HepG2 (cell line): ENCODE measurements around the gene MAPKAPK3. TPM values are rescaled to one million over a fixed set of nuclear protein-coding genes. Genes with fewer than 3 reads are reported as not detected.

Source experiments
- ARNTL ChIP-seq: sonication (generic); formaldehyde crosslinking; IDR thresholded peaks from 2 replicates; pipeline ENCODE4 v1.4.0; 2020; ENCODE audit warnings: mild to moderate bottlenecking, missing genetic modification reagents
- CEBPG ChIP-seq: IDR thresholded peaks from 2 replicates; pipeline ENCODE4 v1.6.1; 2016
- ELF4 ChIP-seq: sonication (generic); formaldehyde crosslinking; IDR thresholded peaks from 2 replicates; pipeline ENCODE4 v1.5.0; 2020; ENCODE audit warnings: missing genetic modification reagents, mild to moderate bottlenecking, moderate library complexity, borderline replicate concordance
- ESRRA ChIP-seq: sonication (generic); formaldehyde crosslinking; IDR thresholded peaks from 2 replicates; pipeline ENCODE4 v1.5.1; 2020; ENCODE audit warnings: mild to moderate bottlenecking, low read depth, missing genetic modification reagents
- GTF2F1 ChIP-seq: fragments of 150-350 bp; IDR thresholded peaks from 2 replicates; pipeline ENCODE4 v1.6.1; 2014; ENCODE audit warnings: low read length
- KAT8 ChIP-seq: IDR thresholded peaks from 2 replicates; pipeline ENCODE4 v1.6.1; 2016; ENCODE audit warnings: missing genetic modification reagents, missing compliant biosample characterization
- MYC ChIP-seq: sonication (generic); formaldehyde crosslinking; IDR thresholded peaks from 2 replicates; pipeline ENCODE4 v1.9.0; 2021; ENCODE audit warnings: missing genetic modification reagents, borderline replicate concordance
- NFKB2 ChIP-seq: sonication (generic); formaldehyde crosslinking; IDR thresholded peaks from 2 replicates; pipeline ENCODE4 v1.4.0; 2020; ENCODE audit warnings: missing genetic modification reagents, borderline replicate concordance
- SOX6 ChIP-seq, 2 experiments: fragments of 450-650 bp in 1 of 2; sonication (generic) in 1 of 2; formaldehyde crosslinking in 1 of 2; IDR thresholded peaks; 2 replicates each; pipeline versions ENCODE4 v1.4.0 to v1.6.1; 2017 to 2020; ENCODE audit warnings: antibody characterized with exemption in 1 of 2, mild to moderate bottlenecking in 1 of 2, missing genetic modification reagents in 1 of 2
- ZNF703 ChIP-seq: sonication (generic); formaldehyde crosslinking; IDR thresholded peaks from 2 replicates; pipeline ENCODE4 v1.5.1; 2020; ENCODE audit warnings: missing genetic modification reagents, mild to moderate bottlenecking, moderate library complexity, borderline replicate concordance
- polyA plus RNA-seq, 8 experiments: library from polyadenylated mRNA; depleted of rRNA in 3 of 8; stranded (reverse) in 7 of 8; unstranded in 1 of 8; fragments of >200 nt; fragmentation: Illumina TruSeq in 4 of 8; extraction: Trizol in 4 of 8; gene quantifications; 2 replicates each; pipeline versions ENCODE4 v1.2.1 to v1.2.3, GENCODE V29; 2011 to 2016; ENCODE audit warnings: low read depth in 4 of 8, missing spikeins in 1 of 8, mixed read lengths in 1 of 8; ENCODE audit not compliant: insufficient read depth in 1 of 8
- total RNA-seq, 5 experiments: library from RNA; depleted of rRNA; stranded (reverse); fragments of >200 nt; fragmentation: Illumina TruSeq; extraction: Trizol; gene quantifications; 2 replicates each; pipeline ENCODE4 v1.2.3, GENCODE V29; 2016; ENCODE audit warnings: low read depth in 1 of 5
- TF ChIP-seq, protein P1 (sequence below): sonication (generic); formaldehyde crosslinking; IDR thresholded peaks from 2 replicates; pipeline ENCODE4 v1.8.1; 2023; ENCODE audit warnings: missing genetic modification reagents, mild to moderate bottlenecking, borderline replicate concordance
- TF ChIP-seq, protein P2 (sequence below): sonication (generic); formaldehyde crosslinking; IDR thresholded peaks from 2 replicates; pipeline ENCODE4 v1.4.0; 2020; ENCODE audit warnings: missing genetic modification reagents, borderline replicate concordance
- TF ChIP-seq, protein P3 (sequence below): sonication (generic); formaldehyde crosslinking; IDR thresholded peaks from 2 replicates; pipeline ENCODE4 v1.5.0; 2020; ENCODE audit warnings: missing genetic modification reagents
- TF ChIP-seq, protein P4 (sequence below), 2 experiments: fragments of 450-650 bp in 1 of 2; sonication (generic) in 1 of 2; formaldehyde crosslinking in 1 of 2; IDR thresholded peaks; 2 replicates each; pipeline versions ENCODE4 v1.6.1 to v1.8.0; 2016 to 2022; ENCODE audit warnings: antibody characterized with exemption in 1 of 2, mild to moderate bottlenecking in 1 of 2, missing genetic modification reagents in 1 of 2

Gene MAPKAPK3
- total and polyA plus RNA-seq, 2 of the 13 experiments (the other 11 are each of a cell fraction or from before 2014, with no cell fraction given), result 39.9 to 41.2 TPM

DNA sequence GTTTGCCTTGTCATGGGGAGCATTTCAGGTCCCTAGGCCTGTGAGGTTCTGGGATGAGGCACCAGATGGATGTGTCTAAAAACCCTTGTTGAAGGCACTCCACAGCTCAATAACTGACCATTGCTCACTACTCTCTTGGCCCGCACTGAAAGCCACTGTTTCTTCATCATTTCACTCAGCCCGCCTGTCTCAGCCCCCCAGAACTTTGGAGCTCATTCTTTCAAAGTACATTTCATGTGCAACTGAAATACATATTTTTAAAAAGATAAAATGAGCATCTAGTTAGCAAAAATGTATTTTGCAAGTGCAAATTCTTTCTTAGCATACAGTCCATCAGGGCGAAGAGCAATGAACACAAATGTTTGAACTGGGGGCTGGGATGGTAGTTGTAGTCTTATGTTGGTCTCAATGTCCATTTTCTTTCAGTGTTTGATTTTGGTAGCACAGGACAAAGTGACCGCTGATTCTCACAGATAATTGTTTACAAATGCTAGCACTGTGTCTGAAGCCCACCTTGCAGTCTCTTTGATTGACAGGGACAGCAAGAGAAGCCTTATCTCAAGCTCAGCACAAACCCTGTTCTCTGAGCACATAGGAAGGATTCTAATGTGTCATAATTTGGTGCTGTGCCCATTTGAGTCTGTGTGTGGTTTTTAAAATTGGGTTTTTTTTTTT is 28.1 kb upstream of the MAPKAPK3 start (continued):
- TF ChIP-seq SOX6 (IDR thresholded peaks at IDR 0.05) (no peak), SOX6 (CRISPR knock-in tag; IDR thresholded peaks at IDR 0.05) (peak; percentile 85), KAT8 (CRISPR knock-in tag) (0 out of 2 replicates have a peak, but pooled peaks have one; percentile 35), GTF2F1 (no peak), ESRRA (CRISPR knock-in tag) (peak; percentile 38; the same call in 1 of the 2 replicates), ARNTL (CRISPR knock-in tag) (0 out of 2 replicates have a peak, but pooled peaks have one; percentile 35), MYC (no peak; the same call in 1 of the 2 replicates), ZNF703 (CRISPR knock-in tag) (peak; percentile 56; the same call in 1 of the 2 replicates), NFKB2 (0 out of 2 replicates have a peak, but pooled peaks have one; percentile 2), CEBPG (peak; percentile 44), ELF4 (CRISPR knock-in tag) (peak; percentile 53; the same call in 1 of the 2 replicates)
- TF ChIP-seq, protein P1, sequence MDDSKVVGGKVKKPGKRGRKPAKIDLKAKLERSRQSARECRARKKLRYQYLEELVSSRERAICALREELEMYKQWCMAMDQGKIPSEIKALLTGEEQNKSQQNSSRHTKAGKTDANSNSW, result no peak
- TF ChIP-seq, protein P2, sequence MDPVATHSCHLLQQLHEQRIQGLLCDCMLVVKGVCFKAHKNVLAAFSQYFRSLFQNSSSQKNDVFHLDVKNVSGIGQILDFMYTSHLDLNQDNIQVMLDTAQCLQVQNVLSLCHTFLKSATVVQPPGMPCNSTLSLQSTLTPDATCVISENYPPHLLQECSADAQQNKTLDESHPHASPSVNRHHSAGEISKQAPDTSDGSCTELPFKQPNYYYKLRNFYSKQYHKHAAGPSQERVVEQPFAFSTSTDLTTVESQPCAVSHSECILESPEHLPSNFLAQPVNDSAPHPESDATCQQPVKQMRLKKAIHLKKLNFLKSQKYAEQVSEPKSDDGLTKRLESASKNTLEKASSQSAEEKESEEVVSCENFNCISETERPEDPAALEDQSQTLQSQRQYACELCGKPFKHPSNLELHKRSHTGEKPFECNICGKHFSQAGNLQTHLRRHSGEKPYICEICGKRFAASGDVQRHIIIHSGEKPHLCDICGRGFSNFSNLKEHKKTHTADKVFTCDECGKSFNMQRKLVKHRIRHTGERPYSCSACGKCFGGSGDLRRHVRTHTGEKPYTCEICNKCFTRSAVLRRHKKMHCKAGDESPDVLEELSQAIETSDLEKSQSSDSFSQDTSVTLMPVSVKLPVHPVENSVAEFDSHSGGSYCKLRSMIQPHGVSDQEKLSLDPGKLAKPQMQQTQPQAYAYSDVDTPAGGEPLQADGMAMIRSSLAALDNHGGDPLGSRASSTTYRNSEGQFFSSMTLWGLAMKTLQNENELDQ (CRISPR knock-in tag), result no peak
- TF ChIP-seq, protein P3, sequence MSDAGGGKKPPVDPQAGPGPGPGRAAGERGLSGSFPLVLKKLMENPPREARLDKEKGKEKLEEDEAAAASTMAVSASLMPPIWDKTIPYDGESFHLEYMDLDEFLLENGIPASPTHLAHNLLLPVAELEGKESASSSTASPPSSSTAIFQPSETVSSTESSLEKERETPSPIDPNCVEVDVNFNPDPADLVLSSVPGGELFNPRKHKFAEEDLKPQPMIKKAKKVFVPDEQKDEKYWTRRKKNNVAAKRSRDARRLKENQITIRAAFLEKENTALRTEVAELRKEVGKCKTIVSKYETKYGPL (CRISPR knock-in tag), result no peak
- TF ChIP-seq, protein P4, sequence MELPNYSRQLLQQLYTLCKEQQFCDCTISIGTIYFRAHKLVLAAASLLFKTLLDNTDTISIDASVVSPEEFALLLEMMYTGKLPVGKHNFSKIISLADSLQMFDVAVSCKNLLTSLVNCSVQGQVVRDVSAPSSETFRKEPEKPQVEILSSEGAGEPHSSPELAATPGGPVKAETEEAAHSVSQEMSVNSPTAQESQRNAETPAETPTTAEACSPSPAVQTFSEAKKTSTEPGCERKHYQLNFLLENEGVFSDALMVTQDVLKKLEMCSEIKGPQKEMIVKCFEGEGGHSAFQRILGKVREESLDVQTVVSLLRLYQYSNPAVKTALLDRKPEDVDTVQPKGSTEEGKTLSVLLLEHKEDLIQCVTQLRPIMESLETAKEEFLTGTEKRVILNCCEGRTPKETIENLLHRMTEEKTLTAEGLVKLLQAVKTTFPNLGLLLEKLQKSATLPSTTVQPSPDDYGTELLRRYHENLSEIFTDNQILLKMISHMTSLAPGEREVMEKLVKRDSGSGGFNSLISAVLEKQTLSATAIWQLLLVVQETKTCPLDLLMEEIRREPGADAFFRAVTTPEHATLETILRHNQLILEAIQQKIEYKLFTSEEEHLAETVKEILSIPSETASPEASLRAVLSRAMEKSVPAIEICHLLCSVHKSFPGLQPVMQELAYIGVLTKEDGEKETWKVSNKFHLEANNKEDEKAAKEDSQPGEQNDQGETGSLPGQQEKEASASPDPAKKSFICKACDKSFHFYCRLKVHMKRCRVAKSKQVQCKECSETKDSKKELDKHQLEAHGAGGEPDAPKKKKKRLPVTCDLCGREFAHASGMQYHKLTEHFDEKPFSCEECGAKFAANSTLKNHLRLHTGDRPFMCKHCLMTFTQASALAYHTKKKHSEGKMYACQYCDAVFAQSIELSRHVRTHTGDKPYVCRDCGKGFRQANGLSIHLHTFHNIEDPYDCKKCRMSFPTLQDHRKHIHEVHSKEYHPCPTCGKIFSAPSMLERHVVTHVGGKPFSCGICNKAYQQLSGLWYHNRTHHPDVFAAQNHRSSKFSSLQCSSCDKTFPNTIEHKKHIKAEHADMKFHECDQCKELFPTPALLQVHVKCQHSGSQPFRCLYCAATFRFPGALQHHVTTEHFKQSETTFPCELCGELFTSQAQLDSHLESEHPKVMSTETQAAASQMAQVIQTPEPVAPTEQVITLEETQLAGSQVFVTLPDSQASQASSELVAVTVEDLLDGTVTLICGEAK (IDR thresholded peaks at IDR 0.05), result no peak
- TF ChIP-seq, protein P4 (CRISPR knock-in tag; IDR thresholded peaks at IDR 0.05), result no peak; the same call in 1 of the 2 replicates
